ENCODE results near the gene RNF114. TPM values are rescaled to one million over a fixed set of nuclear protein-coding genes. Genes with fewer than 3 reads are reported as not detected.
A peak's percentile ranks its signal among the peaks of the same experiment; 100 is the strongest.

RNF114 gene, protein sequence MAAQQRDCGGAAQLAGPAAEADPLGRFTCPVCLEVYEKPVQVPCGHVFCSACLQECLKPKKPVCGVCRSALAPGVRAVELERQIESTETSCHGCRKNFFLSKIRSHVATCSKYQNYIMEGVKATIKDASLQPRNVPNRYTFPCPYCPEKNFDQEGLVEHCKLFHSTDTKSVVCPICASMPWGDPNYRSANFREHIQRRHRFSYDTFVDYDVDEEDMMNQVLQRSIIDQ
- total RNA-seq, result 100 to 1,000 TPM; 101 to 109 TPM

GRCh38 chr20:49936153-49937026 lies at the start of gene RNF114:
Gene RNF114, plus strand, starts transcription at chr20:49936397. Its CDS starts 16 bp downstream, at chr20:49936413.
- H3K27ac ChIP-seq, result peak within 1 kb of the TSS; percentile 92
- no peaks in the 10 kb centered on the region for H3K27me3 ChIP-seq
- peaks cover 22% of the 10 kb centered on the region for H3K4me1 ChIP-seq
- H3K4me3 ChIP-seq, result peak within 1 kb of the TSS; percentile 91
- no peaks in the 10 kb centered on the region for H3K36me3 ChIP-seq
- peak within 1 kb of the TSS; percentile 92 to 97 for H3K9ac ChIP-seq (ENCODE audit: low read depth in 2 of 2, low read length in 2 of 2)
- intact Hi-C loops (cut with DNase I), result no loop called here
- H3K9me3 ChIP-seq, result no peaks in the 10 kb centered on the region
- TF ChIP-seq, protein P1, sequence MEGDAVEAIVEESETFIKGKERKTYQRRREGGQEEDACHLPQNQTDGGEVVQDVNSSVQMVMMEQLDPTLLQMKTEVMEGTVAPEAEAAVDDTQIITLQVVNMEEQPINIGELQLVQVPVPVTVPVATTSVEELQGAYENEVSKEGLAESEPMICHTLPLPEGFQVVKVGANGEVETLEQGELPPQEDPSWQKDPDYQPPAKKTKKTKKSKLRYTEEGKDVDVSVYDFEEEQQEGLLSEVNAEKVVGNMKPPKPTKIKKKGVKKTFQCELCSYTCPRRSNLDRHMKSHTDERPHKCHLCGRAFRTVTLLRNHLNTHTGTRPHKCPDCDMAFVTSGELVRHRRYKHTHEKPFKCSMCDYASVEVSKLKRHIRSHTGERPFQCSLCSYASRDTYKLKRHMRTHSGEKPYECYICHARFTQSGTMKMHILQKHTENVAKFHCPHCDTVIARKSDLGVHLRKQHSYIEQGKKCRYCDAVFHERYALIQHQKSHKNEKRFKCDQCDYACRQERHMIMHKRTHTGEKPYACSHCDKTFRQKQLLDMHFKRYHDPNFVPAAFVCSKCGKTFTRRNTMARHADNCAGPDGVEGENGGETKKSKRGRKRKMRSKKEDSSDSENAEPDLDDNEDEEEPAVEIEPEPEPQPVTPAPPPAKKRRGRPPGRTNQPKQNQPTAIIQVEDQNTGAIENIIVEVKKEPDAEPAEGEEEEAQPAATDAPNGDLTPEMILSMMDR (IDR thresholded peaks at IDR 0.05), result no peak
- DNase-seq, result peak; percentile 92

DNA sequence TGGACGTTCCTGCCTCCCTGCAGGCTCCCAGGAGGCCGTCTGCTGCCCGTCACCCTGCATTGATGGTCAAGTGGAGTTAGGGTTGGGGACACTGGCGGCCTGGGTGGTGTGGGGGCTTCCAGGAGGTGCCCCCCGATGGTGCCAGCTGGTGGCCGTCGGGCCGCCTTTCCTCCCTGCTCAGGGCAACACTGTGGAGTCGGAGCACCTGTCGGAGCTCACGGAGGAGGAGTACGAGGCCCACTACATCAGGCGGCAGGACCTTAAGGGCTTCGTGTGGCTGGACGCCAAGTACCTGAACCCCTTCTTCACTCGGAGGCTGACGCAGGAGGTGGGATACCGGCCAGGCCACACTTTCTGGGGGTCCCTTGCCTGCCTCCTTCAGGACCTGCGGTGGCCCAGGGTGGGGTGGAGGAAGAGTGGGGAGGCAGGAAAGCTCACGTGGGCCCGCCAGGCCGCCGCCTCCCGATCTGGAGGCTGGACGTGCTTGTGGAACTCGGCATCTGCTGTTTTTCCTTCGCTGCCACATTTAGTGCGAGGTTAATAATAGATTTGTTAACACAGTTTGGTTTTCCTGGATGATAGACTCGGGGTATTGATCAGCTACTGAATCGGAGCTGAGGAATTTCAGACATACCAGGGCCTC lies 49.5 kb upstream of the RNF114 start:
- intact Hi-C loops (cut with DNase I), result no loop called here
- TF ChIP-seq, protein P1 (IDR thresholded peaks at IDR 0.05), result no peak
- H3K4me1 ChIP-seq, result no peaks in the 10 kb centered on the region

DNA sequence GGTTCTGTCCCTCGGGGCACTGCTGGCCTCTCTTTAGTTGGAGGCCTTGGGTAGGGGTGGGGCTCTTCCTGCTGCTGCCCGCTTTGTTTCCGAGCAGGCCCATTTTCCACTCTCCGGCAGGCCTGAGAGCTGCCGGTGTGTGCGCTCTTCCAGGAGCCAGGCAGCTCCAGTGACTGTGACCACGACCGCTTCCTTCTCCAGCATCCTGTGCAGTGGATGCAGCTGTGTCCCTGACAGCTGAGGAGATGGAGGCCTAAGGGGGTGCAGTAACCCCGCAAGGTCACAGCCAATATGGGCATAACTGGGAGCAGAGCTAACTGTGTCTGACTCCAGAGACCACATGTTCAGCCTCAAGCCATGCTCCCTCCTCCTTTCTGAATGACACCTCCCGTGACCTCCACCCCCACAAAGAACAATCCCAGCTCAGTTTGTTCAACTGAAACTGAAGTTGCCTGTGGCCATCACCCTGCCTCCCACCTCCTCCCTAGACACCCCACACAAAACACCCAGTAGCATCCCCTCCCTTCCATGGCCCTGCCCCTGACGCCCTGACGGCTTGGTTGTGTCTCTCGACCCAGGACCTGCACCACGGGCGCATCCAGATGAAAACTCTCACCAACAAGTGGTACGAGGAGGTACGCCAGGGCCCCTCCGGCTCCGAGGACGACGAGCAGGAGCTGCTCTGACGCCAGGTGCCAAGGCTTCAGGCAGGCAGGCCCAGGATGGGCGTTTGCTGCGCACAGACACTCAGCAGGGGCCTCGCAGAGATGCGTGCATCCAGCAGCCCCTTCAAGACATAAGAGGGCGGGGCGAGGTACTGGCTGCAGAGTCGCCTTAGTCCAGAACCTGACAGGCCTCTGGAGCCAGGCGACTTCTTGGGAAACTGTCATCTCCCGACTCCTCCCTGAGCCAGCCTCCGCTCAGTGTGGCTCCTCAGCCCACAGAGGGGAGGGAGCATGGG lies 48.7 kb upstream of the RNF114 start:
- Histone ChIP-seq H3K9me3 (no peaks in the 10 kb centered on the region), H3K36me3 (no peaks in the 10 kb centered on the region), H3K27ac (no peak overlapping the region), H3K4me1 (no peaks in the 10 kb centered on the region), H3K9ac (ENCODE audit: low read depth in 2 of 2, low read length in 2 of 2) (no peak overlapping the region), H3K4me3 (no peak overlapping the region), H3K27me3 (no peaks in the 10 kb centered on the region)
- no peak for DNase-seq
- intact Hi-C loops (cut with DNase I), result no loop called here
- TF ChIP-seq, protein P1 (IDR thresholded peaks at IDR 0.05), result no peak

More for the DNA sequence above, 49.5 kb upstream of the RNF114 start:
- Histone ChIP-seq H3K36me3 (no peaks in the 10 kb centered on the region), H3K4me3 (no peak overlapping the region), H3K27ac (no peak overlapping the region), H3K27me3 (no peaks in the 10 kb centered on the region), H3K9ac (ENCODE audit: low read depth in 2 of 2, low read length in 2 of 2) (no peak overlapping the region), H3K9me3 (no peaks in the 10 kb centered on the region)
- no peak for DNase-seq

DNA sequence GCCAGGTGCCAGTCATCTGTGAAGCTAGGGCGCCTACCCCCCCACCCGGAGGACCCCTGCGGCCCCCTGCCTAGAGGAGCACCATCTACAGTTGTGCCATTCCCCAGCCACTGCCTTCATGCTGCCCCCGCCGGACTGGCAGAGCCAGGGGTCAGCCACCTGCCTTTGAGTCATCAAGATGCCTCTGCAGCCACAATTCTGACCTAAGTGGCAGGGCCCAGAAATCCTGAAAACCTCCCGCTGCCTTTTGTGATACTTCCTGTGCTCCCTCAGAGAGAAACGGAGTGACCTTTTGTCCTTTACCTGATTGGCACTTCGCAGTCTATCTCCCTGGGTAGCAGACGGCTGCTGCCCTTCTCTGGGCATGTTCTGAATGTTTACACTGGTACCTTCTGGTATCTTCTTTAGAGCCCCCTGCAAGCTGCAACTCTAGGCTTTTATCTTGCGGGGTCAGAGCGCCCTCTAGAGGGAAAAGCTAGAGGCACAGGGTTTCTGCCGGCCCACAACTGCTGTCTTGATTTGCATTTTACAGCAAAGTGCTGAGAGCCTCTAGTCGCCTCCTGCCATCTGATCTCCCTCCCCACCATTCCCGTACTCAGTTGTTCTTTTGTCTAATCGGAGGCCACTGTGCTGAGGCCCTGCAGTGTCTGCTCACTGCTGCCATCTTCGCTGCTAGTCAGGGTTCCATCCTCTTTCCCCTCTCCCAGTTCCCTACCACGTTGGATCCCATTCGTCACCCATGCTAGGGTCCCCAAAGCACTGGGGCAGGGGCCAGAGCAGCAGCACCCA lies 47.8 kb upstream of the RNF114 start:
- no peak overlapping the region for H3K9ac ChIP-seq (ENCODE audit: low read depth in 2 of 2, low read length in 2 of 2)
- intact Hi-C loops (cut with DNase I), result no loop called here
- H3K27me3 ChIP-seq, result no peaks in the 10 kb centered on the region
- DNase-seq, result peak; percentile 59
- no peak overlapping the region for H3K4me3 ChIP-seq
- H3K4me1 ChIP-seq, result no peaks in the 10 kb centered on the region
- TF ChIP-seq, protein P1 (IDR thresholded peaks at IDR 0.05), result peak; percentile 72
- no peaks in the 10 kb centered on the region for H3K9me3 ChIP-seq
- no peak overlapping the region for H3K27ac ChIP-seq
- no peaks in the 10 kb centered on the region for H3K36me3 ChIP-seq

Data from colonic mucosa (tissue), 4 donors.